Uterus (tissue), 2 donors: ENCODE measurements around the gene ARAP1.

ENCODE experiments used
- CTCF ChIP-seq, 4 experiments: fragments of 200-600 bp in 2 of 4; fragments of 450-650 bp in 2 of 4; sonication (generic) in 2 of 4; IDR thresholded peaks; one replicate each; pipeline ENCODE4 v1.5.1; 2016 to 2019; ENCODE audit warnings: antibody characterized with exemption in 4 of 4, mild to moderate bottlenecking in 2 of 4, moderate library complexity in 1 of 4
- POLR2A ChIP-seq, 2 donors: fragments of 450-650 bp; IDR thresholded peaks; one replicate each; pipeline ENCODE4 v1.6.1; 2016; ENCODE audit warnings: antibody characterized with exemption in 2 of 2, mild to moderate bottlenecking in 1 of 2, moderate library complexity in 1 of 2

- TF ChIP-seq CTCF (IDR thresholded peaks at IDR 0.05) (no peak), POLR2A (IDR thresholded peaks at IDR 0.05) (no peak)
Measured at GRCh38 chr11:72679869-72680268, 72.3 kb downstream of the ARAP1 start.
